ENCODE data around the gene GCLC. TPM values are rescaled to one million over a fixed set of nuclear protein-coding genes. Genes with fewer than 3 reads are reported as not detected.

The GCLC gene
- total RNA-seq, 1 experiment from 2014 or later, result 108 TPM

DNA sequence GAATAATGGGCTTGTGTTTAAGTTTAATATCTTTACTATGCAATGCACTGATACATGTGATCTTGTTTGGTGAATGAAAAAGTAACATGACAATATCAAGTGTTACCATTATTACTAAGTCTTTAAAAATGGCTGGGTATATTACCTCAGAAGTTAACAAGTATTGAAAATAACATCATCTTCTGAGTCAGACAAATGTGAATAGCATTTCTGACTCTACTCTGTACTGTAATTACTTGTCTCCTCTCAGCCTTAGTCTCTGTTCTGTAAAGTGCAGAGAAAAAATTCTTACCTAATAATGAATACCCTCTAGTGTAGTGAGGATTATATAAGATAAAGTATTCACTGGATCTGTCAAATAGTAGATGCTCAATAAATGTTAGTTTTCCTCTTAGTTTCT lies 47.0 kb upstream of the GCLC start:
- Mint-ChIP-seq H3K4me1 (ENCODE audit: insufficient read depth, unreplicated experiment) (peaks cover 18% of the 10 kb centered on the region), H3K36me3 (ENCODE audit: insufficient read depth, unreplicated experiment) (no peaks in the 10 kb centered on the region), H3K27ac (ENCODE audit: low read depth, unreplicated experiment) (no peak overlapping the region), H3K9me3 (ENCODE audit: unreplicated experiment) (no peaks in the 10 kb centered on the region), H3K27me3 (ENCODE audit: insufficient read depth, unreplicated experiment) (no peaks in the 10 kb centered on the region), H3K4me3 (ENCODE audit: unreplicated experiment) (no peak overlapping the region)
- no TSS peak for BruUV-seq (replicated peaks)
- ChIA-PET CTCF (interaction anchor here (1.5 kb wide), 1 partner anchor 99 kb away, joined by 5 read pairs; no protein-coding TSS in a partner anchor), POLR2A (interaction anchor here (1.1 to 2.1 kb wide), 2 partner anchors 20 to 23 kb away, joined by 5 to 6 read pairs; no protein-coding TSS in a partner anchor)
- TF ChIP-seq, protein P1, sequence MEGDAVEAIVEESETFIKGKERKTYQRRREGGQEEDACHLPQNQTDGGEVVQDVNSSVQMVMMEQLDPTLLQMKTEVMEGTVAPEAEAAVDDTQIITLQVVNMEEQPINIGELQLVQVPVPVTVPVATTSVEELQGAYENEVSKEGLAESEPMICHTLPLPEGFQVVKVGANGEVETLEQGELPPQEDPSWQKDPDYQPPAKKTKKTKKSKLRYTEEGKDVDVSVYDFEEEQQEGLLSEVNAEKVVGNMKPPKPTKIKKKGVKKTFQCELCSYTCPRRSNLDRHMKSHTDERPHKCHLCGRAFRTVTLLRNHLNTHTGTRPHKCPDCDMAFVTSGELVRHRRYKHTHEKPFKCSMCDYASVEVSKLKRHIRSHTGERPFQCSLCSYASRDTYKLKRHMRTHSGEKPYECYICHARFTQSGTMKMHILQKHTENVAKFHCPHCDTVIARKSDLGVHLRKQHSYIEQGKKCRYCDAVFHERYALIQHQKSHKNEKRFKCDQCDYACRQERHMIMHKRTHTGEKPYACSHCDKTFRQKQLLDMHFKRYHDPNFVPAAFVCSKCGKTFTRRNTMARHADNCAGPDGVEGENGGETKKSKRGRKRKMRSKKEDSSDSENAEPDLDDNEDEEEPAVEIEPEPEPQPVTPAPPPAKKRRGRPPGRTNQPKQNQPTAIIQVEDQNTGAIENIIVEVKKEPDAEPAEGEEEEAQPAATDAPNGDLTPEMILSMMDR (IDR thresholded peaks at IDR 0.05; ENCODE audit: unreplicated experiment), result no peak
- intact Hi-C loops (cut with micrococcal nuclease), result no loop called here
- no peak for DNase-seq (ENCODE audit: unreplicated experiment)

DNA sequence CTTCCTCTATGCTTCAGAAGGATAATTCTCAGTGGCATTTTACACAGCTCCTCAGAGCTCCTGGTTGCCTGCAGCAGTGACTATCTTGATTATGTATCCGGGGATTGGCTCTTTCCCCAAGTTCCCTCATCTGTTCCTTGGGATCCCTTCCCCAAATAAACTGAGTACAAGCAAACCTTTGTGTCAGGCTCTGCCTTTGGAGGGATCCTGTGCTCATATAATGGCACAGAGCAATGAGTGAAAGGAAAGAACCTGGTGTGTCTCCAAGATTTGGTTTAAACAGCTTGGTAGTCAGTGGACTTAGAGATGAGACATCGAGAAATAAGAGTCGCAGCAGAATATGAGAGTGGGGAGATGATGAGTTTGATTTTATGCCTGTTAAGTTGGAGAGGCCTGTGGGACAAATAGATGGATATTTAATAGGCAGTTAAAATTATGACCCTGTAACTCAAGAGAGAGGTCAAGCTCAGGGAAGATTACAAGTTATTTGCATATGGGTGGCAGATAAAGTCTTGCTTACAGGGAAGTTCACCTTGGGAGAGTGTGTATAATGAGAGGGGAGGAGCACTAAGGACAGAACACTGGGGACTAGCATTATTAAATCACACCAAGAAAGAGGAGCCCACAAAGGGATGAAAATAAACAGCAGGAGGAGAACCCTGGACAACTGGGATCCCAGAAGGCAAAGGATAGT lies 44.1 kb upstream of the GCLC start:
- DNase-seq (ENCODE audit: unreplicated experiment), result no peak
- Mint-ChIP-seq H3K4me3 (ENCODE audit: unreplicated experiment) (no peak overlapping the region), H3K4me1 (ENCODE audit: insufficient read depth, unreplicated experiment) (peaks cover 18% of the 10 kb centered on the region), H3K36me3 (ENCODE audit: insufficient read depth, unreplicated experiment) (no peaks in the 10 kb centered on the region), H3K27ac (ENCODE audit: low read depth, unreplicated experiment) (no peak overlapping the region), H3K9me3 (ENCODE audit: unreplicated experiment) (no peaks in the 10 kb centered on the region), H3K27me3 (ENCODE audit: insufficient read depth, unreplicated experiment) (no peaks in the 10 kb centered on the region)
- ChIA-PET CTCF (interaction anchor here (0.6 to 0.7 kb wide), 2 partner anchors 25 to 44 kb away, joined by 3 read pairs; partner anchors contain the start of gene GCLC), POLR2A (interaction anchor here (1.4 kb wide), 1 partner anchor 9 kb away, joined by 3 read pairs; no protein-coding TSS in a partner anchor)
- no TSS peak for BruUV-seq (replicated peaks)
- intact Hi-C loops (cut with micrococcal nuclease), result no loop called here
- TF ChIP-seq, protein P1 (IDR thresholded peaks at IDR 0.05; ENCODE audit: unreplicated experiment), result no peak

DNA sequence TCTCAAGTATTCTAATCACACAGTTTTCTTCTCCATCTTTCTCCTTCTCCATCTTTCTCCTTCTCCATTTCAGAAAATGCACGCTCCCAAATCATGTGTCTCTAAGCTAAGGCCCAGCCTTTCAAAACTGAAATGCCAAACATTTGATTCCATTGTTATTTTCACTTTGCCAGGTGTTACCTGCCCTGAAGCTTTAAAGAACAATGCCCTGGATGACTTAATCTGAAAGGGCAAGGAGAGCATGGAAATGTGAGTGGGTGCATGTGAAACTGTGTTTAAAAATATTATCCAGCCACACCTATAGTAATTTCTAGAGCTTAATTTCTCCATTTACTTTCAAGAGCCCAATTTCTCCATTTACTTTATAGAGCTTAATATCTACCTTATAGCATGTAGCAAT lies 42.4 kb upstream of the GCLC start:
- Mint-ChIP-seq H3K4me1 (ENCODE audit: insufficient read depth, unreplicated experiment) (peaks cover 11% of the 10 kb centered on the region), H3K27ac (ENCODE audit: low read depth, unreplicated experiment) (no peak overlapping the region), H3K36me3 (ENCODE audit: insufficient read depth, unreplicated experiment) (no peaks in the 10 kb centered on the region), H3K4me3 (ENCODE audit: unreplicated experiment) (no peak overlapping the region), H3K9me3 (ENCODE audit: unreplicated experiment) (no peaks in the 10 kb centered on the region), H3K27me3 (ENCODE audit: insufficient read depth, unreplicated experiment) (no peaks in the 10 kb centered on the region)
- POLR2A ChIA-PET, result interaction anchor here (0.9 to 1.5 kb wide), 2 partner anchors 24 to 43 kb away, joined by 3 to 5 read pairs; no protein-coding TSS in a partner anchor
- DNase-seq (ENCODE audit: unreplicated experiment), result peak; percentile 35
- no TSS peak for BruUV-seq (replicated peaks)
- CTCF ChIA-PET, result no interaction called here
- TF ChIP-seq, protein P1 (IDR thresholded peaks at IDR 0.05; ENCODE audit: unreplicated experiment), result no peak
- intact Hi-C loops (cut with micrococcal nuclease), result no loop called here

DNA sequence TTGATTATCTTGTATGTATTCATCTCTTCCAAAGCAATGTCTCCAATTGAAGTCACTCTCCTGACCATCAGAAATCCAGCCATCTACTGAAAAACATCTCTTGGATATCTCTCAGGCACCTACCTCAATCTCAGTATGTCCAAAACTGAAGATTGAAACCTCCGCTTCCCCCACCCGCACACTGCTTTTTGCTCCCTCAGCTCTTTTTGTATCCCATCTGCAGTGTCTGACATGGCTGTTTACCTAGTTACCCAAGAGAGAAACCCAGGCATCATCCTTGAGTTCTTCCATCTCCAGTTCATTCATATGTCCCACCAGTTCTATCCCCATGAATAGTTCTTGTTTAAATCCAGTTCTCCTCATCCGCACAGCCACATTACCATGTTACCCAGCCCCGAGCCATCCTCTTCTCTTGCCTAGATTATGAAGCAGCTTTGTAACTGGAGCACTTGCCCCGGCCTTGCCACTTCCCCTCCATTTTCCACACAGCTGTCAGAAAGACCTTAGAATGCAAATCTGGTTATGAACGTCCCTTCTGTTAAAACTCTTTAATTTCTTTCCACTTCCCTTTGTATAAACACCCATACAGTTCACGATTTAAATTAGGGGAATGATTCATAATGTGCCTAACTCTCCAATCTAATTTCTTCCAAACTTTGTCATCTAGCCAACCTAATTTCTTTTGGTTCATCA lies 40.5 kb upstream of the GCLC start:
- Mint-ChIP-seq H3K27ac (ENCODE audit: low read depth, unreplicated experiment) (no peak overlapping the region), H3K4me1 (ENCODE audit: insufficient read depth, unreplicated experiment) (peaks cover 17% of the 10 kb centered on the region), H3K36me3 (ENCODE audit: insufficient read depth, unreplicated experiment) (no peaks in the 10 kb centered on the region), H3K9me3 (ENCODE audit: unreplicated experiment) (no peaks in the 10 kb centered on the region), H3K27me3 (ENCODE audit: insufficient read depth, unreplicated experiment) (no peaks in the 10 kb centered on the region), H3K4me3 (ENCODE audit: unreplicated experiment) (no peak overlapping the region)
- ChIA-PET POLR2A (no interaction called here), CTCF (interaction anchor here (1.2 kb wide), 1 partner anchor 32 kb away, joined by 3 read pairs; no protein-coding TSS in a partner anchor)
- TF ChIP-seq, protein P1 (IDR thresholded peaks at IDR 0.05; ENCODE audit: unreplicated experiment), result no peak
- BruUV-seq (replicated peaks), result no TSS peak
- no peak for DNase-seq (ENCODE audit: unreplicated experiment)
- intact Hi-C loops (cut with micrococcal nuclease), result no loop called here

Measured in MCF 10A (cell line).